H7 (cell line): ENCODE measurements around the gene ABCF1. TPM values are rescaled to one million over a fixed set of nuclear protein-coding genes. Genes with fewer than 3 reads are reported as not detected.

Source experiments
- DNase-seq: peaks from one replicate; pipeline ENCODE4 v3.0.0; 2012
- H3K27me3 ChIP-seq: 2 replicates; pipeline ENCODE4 v1.6.0; 2011; ENCODE audit warnings: mild to moderate bottlenecking, low read length; ENCODE audit not compliant: control insufficient read depth, insufficient read depth
- H3K36me3 ChIP-seq: replicated peaks from 2 replicates; pipeline ENCODE4 v1.5.1; 2011; ENCODE audit warnings: low read length; ENCODE audit not compliant: control insufficient read depth, insufficient read depth
- H3K4me3 ChIP-seq: 2 replicates; pipeline ENCODE4 v1.5.1; 2011; ENCODE audit warnings: low read depth, mild to moderate bottlenecking, control low read depth, low read length, moderate library complexity; ENCODE audit not compliant: insufficient read depth
- total RNA-seq: library from RNA; depleted of rRNA; stranded (reverse); fragments of >200 nt; shearing (Covaris generic); gene quantifications from 2 replicates; pipeline ENCODE4 v1.2.3, GENCODE V29; 2014

The ABCF1 gene
- total RNA-seq, 1 experiment from 2014 or later = 55.7 TPM

- peaks cover 56% of the 10 kb centered on the region for H3K36me3 ChIP-seq
- no peak for DNase-seq
- H3K4me3 ChIP-seq = no peak overlapping the region
- H3K27me3 ChIP-seq = no peaks in the 10 kb centered on the region
Observed at GRCh38 chr6:30601815-30602641, 30.8 kb downstream of the ABCF1 start.

GRCh38 chr6:30603961-30604360 is 32.7 kb downstream of the ABCF1 start:
- DNase-seq = no peak
- Histone ChIP-seq H3K4me3 (no peak overlapping the region), H3K36me3 (peaks cover 68% of the 10 kb centered on the region)

GRCh38 chr6:30610065-30610464 is 38.8 kb downstream of the ABCF1 start:
- peaks cover 42% of the 10 kb centered on the region for H3K36me3 ChIP-seq
- DNase-seq = no peak
- no peaks in the 10 kb centered on the region for H3K27me3 ChIP-seq
- H3K4me3 ChIP-seq = no peak overlapping the region

More at GRCh38 chr6:30603961-30604360, 32.7 kb downstream of the ABCF1 start:
- H3K27me3 ChIP-seq = no peaks in the 10 kb centered on the region

GRCh38 chr6:30611150-30611855 is 40.1 kb downstream of the ABCF1 start:
- DNase-seq = no peak
- Histone ChIP-seq H3K36me3 (peaks cover 35% of the 10 kb centered on the region), H3K27me3 (no peaks in the 10 kb centered on the region), H3K4me3 (no peak overlapping the region)

GRCh38 chr6:30611856-30612194 is 40.6 kb downstream of the ABCF1 start:
- Histone ChIP-seq H3K27me3 (no peaks in the 10 kb centered on the region), H3K4me3 (no peak overlapping the region), H3K36me3 (peaks cover 33% of the 10 kb centered on the region)
- DNase-seq = no peak

- Histone ChIP-seq H3K27me3 (no peaks in the 10 kb centered on the region), H3K36me3 (peaks cover 31% of the 10 kb centered on the region), H3K4me3 (no peak overlapping the region)
- DNase-seq = no peak
Observed at GRCh38 chr6:30612213-30612612, 41.0 kb downstream of the ABCF1 start.

- H3K27me3 ChIP-seq = no peaks in the 10 kb centered on the region
- peaks cover 25% of the 10 kb centered on the region for H3K36me3 ChIP-seq
- no peak overlapping the region for H3K4me3 ChIP-seq
- DNase-seq = no peak
Observed at GRCh38 chr6:30612687-30613248, 41.5 kb downstream of the ABCF1 start.

GRCh38 chr6:30613251-30614043 is 42.2 kb downstream of the ABCF1 start:
- no peak for DNase-seq
- no peak overlapping the region for H3K4me3 ChIP-seq
- no peaks in the 10 kb centered on the region for H3K27me3 ChIP-seq
- H3K36me3 ChIP-seq = peaks cover 24% of the 10 kb centered on the region

- Histone ChIP-seq H3K36me3 (peaks cover 17% of the 10 kb centered on the region), H3K4me3 (peak overlapping the region; percentile 18), H3K27me3 (no peaks in the 10 kb centered on the region)
- no peak for DNase-seq
Observed at GRCh38 chr6:30614044-30614842, 43.0 kb downstream of the ABCF1 start.

- peak overlapping the region; percentile 57 for H3K4me3 ChIP-seq
- DNase-seq = peak; percentile 81
- peaks cover 15% of the 10 kb centered on the region for H3K36me3 ChIP-seq
- H3K27me3 ChIP-seq = no peaks in the 10 kb centered on the region
Observed at GRCh38 chr6:30614843-30615218, 43.6 kb downstream of the ABCF1 start.

GRCh38 chr6:30615219-30615957 is 44.1 kb downstream of the ABCF1 start:
- Histone ChIP-seq H3K4me3 (peak overlapping the region; percentile 57), H3K36me3 (peaks cover 13% of the 10 kb centered on the region), H3K27me3 (no peaks in the 10 kb centered on the region)
- peak; percentile 68 for DNase-seq

- H3K4me3 ChIP-seq = peak overlapping the region; percentile 57
- H3K27me3 ChIP-seq = no peaks in the 10 kb centered on the region
- no peak for DNase-seq
- peaks cover 11% of the 10 kb centered on the region for H3K36me3 ChIP-seq
Observed at GRCh38 chr6:30615958-30616810, 44.9 kb downstream of the ABCF1 start.
